HepG2 (cell line): Measurements from ENCODE around the gene CIB2. TPM values are rescaled to one million over a fixed set of nuclear protein-coding genes. Genes with fewer than 3 reads are reported as not detected.
A peak's percentile ranks its signal among the peaks of the same experiment; 100 is the strongest.

Source experiments
- ESRRA ChIP-seq: sonication (generic); formaldehyde crosslinking; IDR thresholded peaks from 2 replicates; pipeline ENCODE4 v1.5.1; 2020; ENCODE audit warnings: mild to moderate bottlenecking, low read depth, missing genetic modification reagents
- GZF1 ChIP-seq: sonication (generic); formaldehyde crosslinking; IDR thresholded peaks from 2 replicates; pipeline ENCODE4 v1.5.1; 2020; ENCODE audit warnings: mild to moderate bottlenecking, missing genetic modification reagents
- HES4 ChIP-seq: sonication (generic); formaldehyde crosslinking; IDR thresholded peaks from 2 replicates; pipeline ENCODE4 v1.9.0; 2021; ENCODE audit warnings: mild to moderate bottlenecking, missing genetic modification reagents, borderline replicate concordance
- IKZF5 ChIP-seq: IDR thresholded peaks from 2 replicates; pipeline ENCODE4 v1.6.1; 2018; ENCODE audit warnings: missing genetic modification reagents, mild to moderate bottlenecking, missing compliant biosample characterization
- KDM2A ChIP-seq: sonication (generic); formaldehyde crosslinking; IDR thresholded peaks from 2 replicates; pipeline ENCODE4 v1.4.0; 2020; ENCODE audit warnings: low read depth, missing genetic modification reagents, borderline replicate concordance
- MED8 ChIP-seq: sonication (generic); formaldehyde crosslinking; IDR thresholded peaks from 2 replicates; pipeline ENCODE4 v1.8.1; 2023; ENCODE audit warnings: mild to moderate bottlenecking, missing genetic modification reagents; ENCODE audit not compliant: insufficient replicate concordance
- MTF2 ChIP-seq: sonication (generic); formaldehyde crosslinking; IDR thresholded peaks from 2 replicates; pipeline ENCODE4 v1.5.0; 2020; ENCODE audit warnings: missing genetic modification reagents, borderline replicate concordance
- PLRG1 ChIP-seq: fragments of 450-650 bp; conservative IDR thresholded peaks from 2 replicates; pipeline ENCODE4 v1.6.1; 2016
- PRMT3 ChIP-seq: sonication (generic); formaldehyde crosslinking; IDR thresholded peaks from 2 replicates; pipeline ENCODE4 v1.8.1; 2022; ENCODE audit warnings: low read depth, mild to moderate bottlenecking, moderate library complexity, missing genetic modification reagents, borderline replicate concordance
- PTBP1 ChIP-seq: fragments of 200-400 bp; formaldehyde crosslinking; IDR thresholded peaks from 2 replicates; pipeline ENCODE4 v1.6.1; 2018; ENCODE audit warnings: low read length, low read depth; ENCODE audit not compliant: poor library complexity, severe bottlenecking
- RFX1 ChIP-seq: fragments of 450-650 bp; IDR thresholded peaks from 2 replicates; pipeline ENCODE4 v1.6.1; 2017
- ZBTB3 ChIP-seq: sonication (generic); formaldehyde crosslinking; IDR thresholded peaks from 2 replicates; pipeline ENCODE4 v1.4.0; 2020; ENCODE audit warnings: low read depth, mild to moderate bottlenecking, moderate library complexity, missing genetic modification reagents, borderline replicate concordance
- ZFP36L2 ChIP-seq: sonication (generic); formaldehyde crosslinking; IDR thresholded peaks from 2 replicates; pipeline ENCODE4 v1.4.0; 2020; ENCODE audit warnings: missing genetic modification reagents
- ZNF367 ChIP-seq: sonication (generic); formaldehyde crosslinking; IDR thresholded peaks from 2 replicates; pipeline ENCODE4 v1.4.0; 2020; ENCODE audit warnings: missing genetic modification reagents, borderline replicate concordance
- polyA plus RNA-seq, 8 experiments: library from polyadenylated mRNA; depleted of rRNA in 3 of 8; stranded (reverse) in 7 of 8; unstranded in 1 of 8; fragments of >200 nt; fragmentation: Illumina TruSeq in 4 of 8; extraction: Trizol in 4 of 8; gene quantifications; 2 replicates each; pipeline versions ENCODE4 v1.2.1 to v1.2.3, GENCODE V29; 2011 to 2016; ENCODE audit warnings: low read depth in 4 of 8, missing spikeins in 1 of 8, mixed read lengths in 1 of 8; ENCODE audit not compliant: insufficient read depth in 1 of 8
- total RNA-seq, 5 experiments: library from RNA; depleted of rRNA; stranded (reverse); fragments of >200 nt; fragmentation: Illumina TruSeq; extraction: Trizol; gene quantifications; 2 replicates each; pipeline ENCODE4 v1.2.3, GENCODE V29; 2016; ENCODE audit warnings: low read depth in 1 of 5
- TF ChIP-seq, protein P1 (sequence below): sonication (generic); formaldehyde crosslinking; IDR thresholded peaks from 2 replicates; pipeline ENCODE4 v1.4.0; 2020; ENCODE audit warnings: missing genetic modification reagents, borderline replicate concordance
- TF ChIP-seq, protein P2 (sequence below): IDR thresholded peaks from 2 replicates; pipeline ENCODE4 v1.6.1; 2016
- TF ChIP-seq, protein P3 (sequence below): sonication (generic); formaldehyde crosslinking; IDR thresholded peaks from 2 replicates; pipeline ENCODE4 v1.8.1; 2023; ENCODE audit warnings: mild to moderate bottlenecking, missing genetic modification reagents
- TF ChIP-seq, protein P4 (sequence below): sonication (generic); formaldehyde crosslinking; IDR thresholded peaks from 2 replicates; pipeline ENCODE4 v1.4.0; 2020; ENCODE audit warnings: mild to moderate bottlenecking, missing genetic modification reagents, borderline replicate concordance

The CIB2 gene
- total and polyA plus RNA-seq, 2 of the 13 experiments (the other 11 are each of a cell fraction or from before 2014, with no cell fraction given) = 1.4 to 1.5 TPM

DNA sequence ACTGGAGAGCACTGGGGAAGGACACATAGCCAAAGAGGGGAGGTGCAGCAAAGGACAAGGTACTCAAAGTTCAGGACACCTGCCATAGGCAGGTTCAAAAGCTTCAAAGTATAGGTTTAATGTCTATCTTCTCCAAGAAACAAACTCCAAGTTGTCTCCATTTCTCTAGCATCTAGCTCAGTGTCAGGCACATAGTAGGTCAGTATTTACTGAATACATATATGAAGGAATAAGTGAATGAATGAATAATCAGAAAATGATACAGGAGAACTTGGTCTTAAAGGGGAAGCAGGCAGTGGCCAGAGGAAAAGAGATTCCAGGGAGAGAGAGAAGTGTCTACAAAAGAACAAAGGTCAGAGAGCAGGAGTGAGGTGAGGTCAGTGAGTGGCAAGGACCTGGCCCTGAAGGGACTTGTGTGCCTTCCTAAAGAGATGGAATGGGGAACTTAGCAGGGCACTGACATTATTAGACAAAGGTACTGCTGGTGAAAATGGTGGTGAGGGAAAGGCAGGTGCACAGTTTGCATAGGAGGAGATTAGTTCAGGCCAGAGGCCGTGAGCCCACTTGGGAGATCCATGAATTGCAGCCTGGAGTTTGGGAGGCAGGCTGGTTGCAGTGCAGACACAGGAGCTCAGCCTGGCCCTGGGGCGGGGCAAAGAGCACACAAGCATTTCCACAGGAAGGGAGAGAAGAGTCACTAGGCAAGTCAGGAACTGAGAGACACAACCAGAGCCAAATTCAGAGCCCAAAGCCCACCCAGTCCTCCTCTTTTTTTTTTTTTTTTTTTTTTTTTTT, 75.1 kb downstream of the CIB2 start (continued):
- TF ChIP-seq, protein P1, sequence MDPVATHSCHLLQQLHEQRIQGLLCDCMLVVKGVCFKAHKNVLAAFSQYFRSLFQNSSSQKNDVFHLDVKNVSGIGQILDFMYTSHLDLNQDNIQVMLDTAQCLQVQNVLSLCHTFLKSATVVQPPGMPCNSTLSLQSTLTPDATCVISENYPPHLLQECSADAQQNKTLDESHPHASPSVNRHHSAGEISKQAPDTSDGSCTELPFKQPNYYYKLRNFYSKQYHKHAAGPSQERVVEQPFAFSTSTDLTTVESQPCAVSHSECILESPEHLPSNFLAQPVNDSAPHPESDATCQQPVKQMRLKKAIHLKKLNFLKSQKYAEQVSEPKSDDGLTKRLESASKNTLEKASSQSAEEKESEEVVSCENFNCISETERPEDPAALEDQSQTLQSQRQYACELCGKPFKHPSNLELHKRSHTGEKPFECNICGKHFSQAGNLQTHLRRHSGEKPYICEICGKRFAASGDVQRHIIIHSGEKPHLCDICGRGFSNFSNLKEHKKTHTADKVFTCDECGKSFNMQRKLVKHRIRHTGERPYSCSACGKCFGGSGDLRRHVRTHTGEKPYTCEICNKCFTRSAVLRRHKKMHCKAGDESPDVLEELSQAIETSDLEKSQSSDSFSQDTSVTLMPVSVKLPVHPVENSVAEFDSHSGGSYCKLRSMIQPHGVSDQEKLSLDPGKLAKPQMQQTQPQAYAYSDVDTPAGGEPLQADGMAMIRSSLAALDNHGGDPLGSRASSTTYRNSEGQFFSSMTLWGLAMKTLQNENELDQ (CRISPR knock-in tag) = no peak
- TF ChIP-seq HES4 (no peak), ESRRA (no peak), MTF2 (CRISPR knock-in tag) (no peak), PLRG1 (no peak), KDM2A (0 out of 2 replicates have a peak, but pooled peaks have one; percentile 22), PTBP1 (no peak), ZFP36L2 (CRISPR knock-in tag) (no peak), RFX1 (no peak), GZF1 (CRISPR knock-in tag) (no peak), IKZF5 (CRISPR knock-in tag) (no peak), MED8 (no peak), ZNF367 (CRISPR knock-in tag) (no peak), ZBTB3 (CRISPR knock-in tag) (no peak), PRMT3 (CRISPR knock-in tag) (no peak)
- TF ChIP-seq, protein P2, sequence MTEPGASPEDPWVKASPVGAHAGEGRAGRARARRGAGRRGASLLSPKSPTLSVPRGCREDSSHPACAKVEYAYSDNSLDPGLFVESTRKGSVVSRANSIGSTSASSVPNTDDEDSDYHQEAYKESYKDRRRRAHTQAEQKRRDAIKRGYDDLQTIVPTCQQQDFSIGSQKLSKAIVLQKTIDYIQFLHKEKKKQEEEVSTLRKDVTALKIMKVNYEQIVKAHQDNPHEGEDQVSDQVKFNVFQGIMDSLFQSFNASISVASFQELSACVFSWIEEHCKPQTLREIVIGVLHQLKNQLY (CRISPR knock-in tag) = no peak
- TF ChIP-seq, protein P3, sequence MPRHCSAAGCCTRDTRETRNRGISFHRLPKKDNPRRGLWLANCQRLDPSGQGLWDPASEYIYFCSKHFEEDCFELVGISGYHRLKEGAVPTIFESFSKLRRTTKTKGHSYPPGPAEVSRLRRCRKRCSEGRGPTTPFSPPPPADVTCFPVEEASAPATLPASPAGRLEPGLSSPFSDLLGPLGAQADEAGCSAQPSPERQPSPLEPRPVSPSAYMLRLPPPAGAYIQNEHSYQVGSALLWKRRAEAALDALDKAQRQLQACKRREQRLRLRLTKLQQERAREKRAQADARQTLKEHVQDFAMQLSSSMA (CRISPR knock-in tag) = no peak
- TF ChIP-seq, protein P4, sequence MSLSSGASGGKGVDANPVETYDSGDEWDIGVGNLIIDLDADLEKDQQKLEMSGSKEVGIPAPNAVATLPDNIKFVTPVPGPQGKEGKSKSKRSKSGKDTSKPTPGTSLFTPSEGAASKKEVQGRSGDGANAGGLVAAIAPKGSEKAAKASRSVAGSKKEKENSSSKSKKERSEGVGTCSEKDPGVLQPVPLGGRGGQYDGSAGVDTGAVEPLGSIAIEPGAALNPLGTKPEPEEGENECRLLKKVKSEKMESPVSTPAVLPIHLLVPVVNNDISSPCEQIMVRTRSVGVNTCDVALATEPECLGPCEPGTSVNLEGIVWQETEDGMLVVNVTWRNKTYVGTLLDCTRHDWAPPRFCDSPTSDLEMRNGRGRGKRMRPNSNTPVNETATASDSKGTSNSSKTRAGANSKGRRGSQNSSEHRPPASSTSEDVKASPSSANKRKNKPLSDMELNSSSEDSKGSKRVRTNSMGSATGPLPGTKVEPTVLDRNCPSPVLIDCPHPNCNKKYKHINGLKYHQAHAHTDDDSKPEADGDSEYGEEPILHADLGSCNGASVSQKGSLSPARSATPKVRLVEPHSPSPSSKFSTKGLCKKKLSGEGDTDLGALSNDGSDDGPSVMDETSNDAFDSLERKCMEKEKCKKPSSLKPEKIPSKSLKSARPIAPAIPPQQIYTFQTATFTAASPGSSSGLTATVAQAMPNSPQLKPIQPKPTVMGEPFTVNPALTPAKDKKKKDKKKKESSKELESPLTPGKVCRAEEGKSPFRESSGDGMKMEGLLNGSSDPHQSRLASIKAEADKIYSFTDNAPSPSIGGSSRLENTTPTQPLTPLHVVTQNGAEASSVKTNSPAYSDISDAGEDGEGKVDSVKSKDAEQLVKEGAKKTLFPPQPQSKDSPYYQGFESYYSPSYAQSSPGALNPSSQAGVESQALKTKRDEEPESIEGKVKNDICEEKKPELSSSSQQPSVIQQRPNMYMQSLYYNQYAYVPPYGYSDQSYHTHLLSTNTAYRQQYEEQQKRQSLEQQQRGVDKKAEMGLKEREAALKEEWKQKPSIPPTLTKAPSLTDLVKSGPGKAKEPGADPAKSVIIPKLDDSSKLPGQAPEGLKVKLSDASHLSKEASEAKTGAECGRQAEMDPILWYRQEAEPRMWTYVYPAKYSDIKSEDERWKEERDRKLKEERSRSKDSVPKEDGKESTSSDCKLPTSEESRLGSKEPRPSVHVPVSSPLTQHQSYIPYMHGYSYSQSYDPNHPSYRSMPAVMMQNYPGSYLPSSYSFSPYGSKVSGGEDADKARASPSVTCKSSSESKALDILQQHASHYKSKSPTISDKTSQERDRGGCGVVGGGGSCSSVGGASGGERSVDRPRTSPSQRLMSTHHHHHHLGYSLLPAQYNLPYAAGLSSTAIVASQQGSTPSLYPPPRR (CRISPR knock-in tag) = no peak
